ENCODE measurements around the gene FRMPD1. TPM values are rescaled to one million over a fixed set of nuclear protein-coding genes. Genes with fewer than 3 reads are reported as not detected.
"Not testable (repeated sequence)": the region's sequence is repeated elsewhere in the genome, so short reads cannot be mapped to it uniquely, and the experiment has no call there.

The FRMPD1 gene
- total RNA-seq, 1 donor from 2014 or later: not detected

- no peak for TF ChIP-seq CTCF (IDR thresholded peaks at IDR 0.05)
- H3K4me1 ChIP-seq: peaks cover 0 to 9% of the 10 kb centered on the region in 2 donors
- no peaks in the 10 kb centered on the region for H3K9me3 ChIP-seq
- no peak for DNase-seq (ENCODE audit: low spot score in 2 of 2)
- H3K27ac ChIP-seq: no peak overlapping the region
- intact Hi-C loops (cut with DNase I): no loop called here
- H3K36me3 ChIP-seq: peaks cover 0 to 10% of the 10 kb centered on the region in 2 donors
- no peaks in the 10 kb centered on the region for H3K27me3 ChIP-seq
- no peak overlapping the region for H3K4me3 ChIP-seq
These were observed 108.0 kb downstream of the FRMPD1 start for GRCh38 chr9:37758747-37759146.

- no peak overlapping the region for H3K4me3 ChIP-seq
- H3K27ac ChIP-seq: no peak overlapping the region
- no peaks in the 10 kb centered on the region for H3K4me1 ChIP-seq
- H3K27me3 ChIP-seq: no peaks in the 10 kb centered on the region
- intact Hi-C loops (cut with DNase I): no loop called here
- no peak for DNase-seq (ENCODE audit: low spot score in 2 of 2)
- H3K9me3 ChIP-seq: no peaks in the 10 kb centered on the region
- H3K36me3 ChIP-seq: peaks cover 6 to 22% of the 10 kb centered on the region in 2 donors
- no peak for TF ChIP-seq CTCF (IDR thresholded peaks at IDR 0.05)
These were observed 109.8 kb downstream of the FRMPD1 start for GRCh38 chr9:37760416-37761161.

GRCh38 chr9:37761511-37761910 lies 110.8 kb downstream of the FRMPD1 start:
- H3K4me1 ChIP-seq: no peaks in the 10 kb centered on the region
- DNase-seq (ENCODE audit: low spot score in 2 of 2): no peak
- H3K27ac ChIP-seq: no peak overlapping the region
- no peaks in the 10 kb centered on the region for H3K27me3 ChIP-seq
- no peak for TF ChIP-seq CTCF (IDR thresholded peaks at IDR 0.05)
- no peak overlapping the region for H3K4me3 ChIP-seq
- peaks cover 6 to 22% of the 10 kb centered on the region in 2 donors for H3K36me3 ChIP-seq
- intact Hi-C loops (cut with DNase I): no loop called here
- H3K9me3 ChIP-seq: no peaks in the 10 kb centered on the region

GRCh38 chr9:37765263-37765662 lies 114.5 kb downstream of the FRMPD1 start:
- intact Hi-C loops (cut with DNase I); H3K27ac ChIP-seq: not testable (repeated sequence)

GRCh38 chr9:37769306-37769705 lies 118.6 kb downstream of the FRMPD1 start:
- DNase-seq (ENCODE audit: low spot score in 2 of 2): no peak
- TF ChIP-seq CTCF (IDR thresholded peaks at IDR 0.05): no peak
- Histone ChIP-seq H3K4me3 (no peak overlapping the region), H3K27me3 (no peaks in the 10 kb centered on the region), H3K27ac (no peak overlapping the region), H3K4me1 (no peaks in the 10 kb centered on the region), H3K36me3 (peaks cover 36 to 47% of the 10 kb centered on the region in 2 donors), H3K9me3 (no peaks in the 10 kb centered on the region)
- intact Hi-C loops (cut with DNase I): no loop called here

More at GRCh38 chr9:37765263-37765662, 114.5 kb downstream of the FRMPD1 start:
- not testable (repeated sequence) for DNase-seq (ENCODE audit: low spot score in 2 of 2); H3K4me3 ChIP-seq; H3K9me3 ChIP-seq; H3K27me3 ChIP-seq; H3K4me1 ChIP-seq
- peaks cover 15 to 40% of the 10 kb centered on the region in 2 donors for H3K36me3 ChIP-seq

- Histone ChIP-seq H3K4me1 (no peaks in the 10 kb centered on the region), H3K27me3 (no peaks in the 10 kb centered on the region), H3K36me3 (peaks cover 31 to 41% of the 10 kb centered on the region in 2 donors), H3K4me3 (no peak overlapping the region), H3K27ac (no peak overlapping the region), H3K9me3 (no peaks in the 10 kb centered on the region)
- DNase-seq (ENCODE audit: low spot score in 2 of 2): no peak
- no peak for TF ChIP-seq CTCF (IDR thresholded peaks at IDR 0.05)
- intact Hi-C loops (cut with DNase I): no loop called here
These were observed 119.2 kb downstream of the FRMPD1 start for GRCh38 chr9:37769995-37770394.
